Measurements from ENCODE around the gene ASPRV1. TPM values are rescaled to one million over a fixed set of nuclear protein-coding genes. Genes with fewer than 3 reads are reported as not detected.

Gene ASPRV1
- total RNA-seq, 2 experiments from 2014 or later = 0.81 to 0.96 TPM

DNA sequence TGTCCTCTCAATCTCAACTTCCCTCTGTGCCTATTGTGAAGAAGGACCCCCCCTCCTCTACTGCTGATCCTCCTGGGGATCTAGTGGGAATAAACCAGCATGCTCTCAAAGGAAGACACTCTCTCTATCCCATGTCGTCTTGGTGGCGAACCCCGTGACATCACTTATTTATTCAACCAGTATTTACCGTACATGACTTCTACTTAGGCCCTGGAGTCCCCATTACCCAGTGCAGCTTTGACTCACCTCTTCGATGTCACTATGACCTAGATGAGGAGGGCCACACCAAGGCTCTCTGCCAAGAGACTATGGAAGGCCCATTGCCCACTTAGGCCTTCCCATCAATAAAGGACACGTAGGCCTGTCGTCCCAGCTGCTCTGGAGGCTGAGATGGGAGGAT lies 16.7 kb downstream of the ASPRV1 start:
- H3K4me1 ChIP-seq (ENCODE audit: insufficient read depth, low read length) = peaks cover 38% of the 10 kb centered on the region
- ChIA-PET CTCF (interaction anchor here (2.3 kb wide), 1 partner anchor 198 kb away, joined by 5 read pairs; no protein-coding TSS in a partner anchor), POLR2A (interaction anchor here (0.6 to 3.9 kb wide), 2 partner anchors 30 to 33 kb away, joined by 3 to 21 read pairs; partner anchors contain the start of gene MXD1)
- H3K36me3 Mint-ChIP-seq (ENCODE audit: low read depth) = peaks cover 36% of the 10 kb centered on the region
- intact Hi-C loops (cut with DNase I, micrococcal nuclease) = loop anchor here in 1 of 2 experiments (10.0 kb wide), 1 partner anchor 120 kb away; no protein-coding TSS in a partner anchor
- H3K27ac ChIP-seq (ENCODE audit: low read depth in 1 of 2, low read length in 2 of 2) = no peak overlapping the region
- no peaks in the 10 kb centered on the region for H3K9me3 ChIP-seq (ENCODE audit: control insufficient read depth in 1 of 2, insufficient read depth in 1 of 2, low read length in 2 of 2)
- H3K36me3 ChIP-seq (ENCODE audit: insufficient read depth, low read length) = peaks cover 26% of the 10 kb centered on the region
- H3K27me3 ChIP-seq (ENCODE audit: control insufficient read depth in 1 of 2, insufficient read depth in 2 of 2, low read length in 2 of 2) = no peaks in the 10 kb centered on the region
- no peak overlapping the region for H3K4me3 ChIP-seq (ENCODE audit: low read length)
- ATAC-seq (ENCODE audit: poor library complexity) (no peak), DNase-seq (no peak)
- no peaks in the 10 kb centered on the region for H3K9me3 Mint-ChIP-seq
- no peaks in the 10 kb centered on the region for H3K27me3 Mint-ChIP-seq
- peaks cover 37% of the 10 kb centered on the region for H3K4me1 Mint-ChIP-seq (ENCODE audit: low read depth)
- TF ChIP-seq CTCF (IDR thresholded peaks at IDR 0.05) = no peak
- H3K27ac Mint-ChIP-seq = peak overlapping the region; percentile 49
- no peak overlapping the region for H3K4me3 Mint-ChIP-seq

DNA sequence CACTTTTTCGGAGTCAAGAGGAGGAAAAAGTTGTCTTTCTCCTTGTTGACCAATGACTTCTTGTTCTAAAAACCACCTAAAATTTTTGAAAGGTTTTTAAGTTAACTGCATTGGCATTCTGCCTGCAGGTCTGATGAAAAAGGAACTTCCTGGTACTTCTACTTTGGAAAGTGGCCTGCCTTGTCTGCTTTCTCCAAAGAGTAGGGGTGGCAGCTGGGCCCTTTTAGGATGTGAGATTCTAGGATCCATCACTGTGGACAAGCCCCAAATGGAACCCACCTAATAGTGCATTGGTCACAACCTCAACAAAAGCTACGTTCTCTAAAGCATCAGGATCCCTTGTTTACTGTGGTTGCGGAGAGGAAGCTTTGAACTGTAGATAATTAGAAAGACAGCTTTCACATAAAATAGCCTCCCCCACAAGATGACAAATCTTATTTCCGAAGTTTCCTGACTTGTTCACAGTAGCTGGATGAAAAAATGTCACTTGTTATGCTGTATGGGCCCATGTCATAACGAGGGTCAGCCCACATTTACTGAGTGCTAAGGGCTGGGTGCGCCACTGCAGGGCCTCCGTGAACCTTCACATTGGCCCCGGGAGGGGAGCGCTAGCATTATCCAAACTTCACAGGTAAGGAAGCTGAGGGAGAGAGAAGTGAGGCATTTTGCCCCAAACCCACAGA lies 17.4 kb downstream of the ASPRV1 start:
- Mint-ChIP-seq H3K27ac (peak overlapping the region; percentile 49), H3K27me3 (no peaks in the 10 kb centered on the region), H3K4me1 (ENCODE audit: low read depth) (peaks cover 37% of the 10 kb centered on the region), H3K36me3 (ENCODE audit: low read depth) (peaks cover 44% of the 10 kb centered on the region), H3K4me3 (no peak overlapping the region), H3K9me3 (no peaks in the 10 kb centered on the region)
- DNase-seq (no peak), ATAC-seq (ENCODE audit: poor library complexity) (no peak)
- H3K4me3 ChIP-seq (ENCODE audit: low read length) = no peak overlapping the region
- CTCF ChIA-PET = no interaction called here
- no peak overlapping the region for H3K27ac ChIP-seq (ENCODE audit: low read depth in 1 of 2, low read length in 2 of 2)
- H3K4me1 ChIP-seq (ENCODE audit: insufficient read depth, low read length) = peaks cover 38% of the 10 kb centered on the region
- POLR2A ChIA-PET = interaction anchor here (0.6 to 3.9 kb wide), 2 partner anchors 30 to 32 kb away, joined by 3 to 21 read pairs; partner anchors contain the start of gene MXD1
- no peak for TF ChIP-seq CTCF (IDR thresholded peaks at IDR 0.05)
- H3K9me3 ChIP-seq (ENCODE audit: control insufficient read depth in 1 of 2, insufficient read depth in 1 of 2, low read length in 2 of 2) = no peaks in the 10 kb centered on the region
- intact Hi-C loops (cut with DNase I, micrococcal nuclease) = loop anchor here in 1 of 2 experiments (10.0 kb wide), 1 partner anchor 121 kb away; no protein-coding TSS in a partner anchor
- peaks cover 34% of the 10 kb centered on the region for H3K36me3 ChIP-seq (ENCODE audit: insufficient read depth, low read length)
- H3K27me3 ChIP-seq (ENCODE audit: control insufficient read depth in 1 of 2, insufficient read depth in 2 of 2, low read length in 2 of 2) = no peaks in the 10 kb centered on the region

- Mint-ChIP-seq H3K4me1 (ENCODE audit: low read depth) (peaks cover 37% of the 10 kb centered on the region), H3K27ac (peak overlapping the region; percentile 49)
These were observed 18.2 kb downstream of the ASPRV1 start for GRCh38 chr2:69943000-69943842.

More at GRCh38 chr2:69943000-69943842, 18.2 kb downstream of the ASPRV1 start:
- Mint-ChIP-seq H3K4me3 (no peak overlapping the region), H3K9me3 (no peaks in the 10 kb centered on the region), H3K27me3 (no peaks in the 10 kb centered on the region), H3K36me3 (ENCODE audit: low read depth) (peaks cover 51% of the 10 kb centered on the region)
- no peak for DNase-seq
- intact Hi-C loops (cut with DNase I, micrococcal nuclease) = loop anchor here in 1 of 2 experiments (10.0 kb wide), 1 partner anchor 122 kb away; no protein-coding TSS in a partner anchor
- peaks cover 35% of the 10 kb centered on the region for H3K4me1 ChIP-seq (ENCODE audit: insufficient read depth, low read length)
- H3K36me3 ChIP-seq (ENCODE audit: insufficient read depth, low read length) = peaks cover 42% of the 10 kb centered on the region
- no peaks in the 10 kb centered on the region for H3K9me3 ChIP-seq (ENCODE audit: control insufficient read depth in 1 of 2, insufficient read depth in 1 of 2, low read length in 2 of 2)
- no peak overlapping the region for H3K4me3 ChIP-seq (ENCODE audit: low read length)
- no peaks in the 10 kb centered on the region for H3K27me3 ChIP-seq (ENCODE audit: control insufficient read depth in 1 of 2, insufficient read depth in 2 of 2, low read length in 2 of 2)
- ATAC-seq (ENCODE audit: poor library complexity) = no peak
- H3K27ac ChIP-seq (ENCODE audit: low read depth in 1 of 2, low read length in 2 of 2) = no peak overlapping the region
- POLR2A ChIA-PET = interaction anchor here (3.9 kb wide), 1 partner anchor 29 kb away, joined by 21 read pairs; the partner anchor contains the start of gene MXD1
- TF ChIP-seq CTCF (IDR thresholded peaks at IDR 0.05) = no peak
- CTCF ChIA-PET = no interaction called here
